NK-92 treated with Interleukin-12 subunit alpha and Interleukin-12 subunit beta, amount 100 ng/mL, for 24 hours (cell line): Measurements from ENCODE around the gene B4GALT1.
A peak's percentile ranks its signal among the peaks of the same experiment; 100 is the strongest.
"Not testable (repeated sequence)": the region's sequence is repeated elsewhere in the genome, so short reads cannot be mapped to it uniquely, and the experiment has no call there.

Experiments
- DNase-seq: peaks from one replicate; lab custom pipeline; 2025; lab: John Stamatoyannopoulos, UW

Gene B4GALT1

DNA sequence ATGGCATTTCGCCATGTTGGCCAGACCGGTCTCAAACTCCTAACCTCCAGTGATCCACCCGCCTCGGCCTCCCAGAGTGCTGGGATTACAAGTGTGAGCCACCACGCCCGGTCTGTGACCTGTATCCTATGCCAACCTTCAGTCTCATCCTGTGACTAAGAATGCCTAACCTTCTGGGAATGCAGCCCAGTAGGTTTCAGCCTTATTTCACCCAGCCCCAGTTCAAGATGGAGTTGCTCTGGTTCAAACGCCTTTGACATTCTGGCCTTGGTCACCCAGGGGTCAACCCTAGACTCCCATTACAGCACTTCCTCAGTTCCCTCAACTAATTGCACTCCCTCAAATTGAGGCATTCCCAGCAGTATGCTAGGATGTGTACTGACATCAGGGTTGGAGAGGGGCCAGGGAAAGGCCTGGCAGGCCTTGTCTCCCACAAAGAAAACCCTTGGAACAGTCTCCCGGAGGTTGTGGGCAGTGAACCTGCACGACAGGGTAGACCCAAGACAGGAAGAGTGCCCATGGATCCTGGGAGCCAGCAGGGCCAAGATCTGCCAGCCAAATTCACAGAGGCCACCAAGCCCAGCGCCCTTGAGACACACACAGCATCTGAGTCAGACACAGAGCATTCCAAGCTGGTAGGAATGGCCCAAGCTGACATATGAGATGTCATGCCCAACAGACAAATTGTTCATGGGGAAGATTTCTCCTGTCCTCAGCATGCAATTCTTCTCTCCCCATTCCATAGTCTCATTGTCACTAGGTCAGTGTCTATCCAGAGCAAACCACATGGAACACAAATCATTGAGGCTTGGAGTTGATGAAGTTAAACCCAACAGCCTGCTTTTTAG, 65.8 kb downstream of the B4GALT1 start:
- DNase-seq: no peak

DNA sequence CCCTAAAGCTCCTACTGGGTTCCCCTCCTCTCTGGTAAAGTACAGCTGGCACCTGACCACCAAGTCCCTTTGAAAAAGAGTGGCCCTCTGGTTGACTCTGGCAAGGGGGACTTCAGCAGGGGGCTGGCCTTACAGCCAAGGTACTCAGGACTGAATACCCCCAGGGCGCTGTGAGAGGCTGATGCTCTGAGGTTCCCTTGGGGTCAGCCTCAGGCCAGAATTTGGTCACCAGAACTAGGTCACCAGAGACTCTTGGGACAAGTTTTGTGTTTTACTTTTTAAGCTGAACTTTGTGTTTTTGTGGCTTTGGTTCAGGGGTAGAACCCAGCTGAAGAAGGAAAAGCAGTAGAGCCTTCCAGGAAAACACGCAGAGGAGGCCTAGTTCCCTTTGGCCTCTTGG, 67.4 kb downstream of the B4GALT1 start:
- no peak for DNase-seq

DNA sequence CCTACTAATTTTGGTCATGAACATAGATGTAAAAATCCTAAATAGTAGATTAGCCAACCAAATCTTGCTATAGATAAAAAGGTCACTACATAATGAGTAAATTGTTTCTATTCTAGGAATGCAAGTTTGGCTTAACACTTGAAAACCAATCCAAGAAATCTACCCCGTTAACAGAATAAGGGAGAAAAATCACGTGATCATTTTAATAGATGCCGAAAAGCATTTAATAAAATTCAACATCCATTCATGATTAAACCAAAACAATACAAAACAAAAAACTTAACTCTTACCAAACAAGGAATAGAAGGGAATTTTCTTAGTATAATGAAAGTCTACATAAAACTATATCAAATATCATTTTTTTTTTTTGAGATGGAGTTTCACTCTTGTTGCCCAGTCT, 69.9 kb downstream of the B4GALT1 start:
- DNase-seq: no peak

- no peak for DNase-seq
Observed at GRCh38 chr9:33092634-33093033, 74.5 kb downstream of the B4GALT1 start.

GRCh38 chr9:33085672-33086071, 81.5 kb downstream of the B4GALT1 start:
- not testable (repeated sequence) for DNase-seq

DNA sequence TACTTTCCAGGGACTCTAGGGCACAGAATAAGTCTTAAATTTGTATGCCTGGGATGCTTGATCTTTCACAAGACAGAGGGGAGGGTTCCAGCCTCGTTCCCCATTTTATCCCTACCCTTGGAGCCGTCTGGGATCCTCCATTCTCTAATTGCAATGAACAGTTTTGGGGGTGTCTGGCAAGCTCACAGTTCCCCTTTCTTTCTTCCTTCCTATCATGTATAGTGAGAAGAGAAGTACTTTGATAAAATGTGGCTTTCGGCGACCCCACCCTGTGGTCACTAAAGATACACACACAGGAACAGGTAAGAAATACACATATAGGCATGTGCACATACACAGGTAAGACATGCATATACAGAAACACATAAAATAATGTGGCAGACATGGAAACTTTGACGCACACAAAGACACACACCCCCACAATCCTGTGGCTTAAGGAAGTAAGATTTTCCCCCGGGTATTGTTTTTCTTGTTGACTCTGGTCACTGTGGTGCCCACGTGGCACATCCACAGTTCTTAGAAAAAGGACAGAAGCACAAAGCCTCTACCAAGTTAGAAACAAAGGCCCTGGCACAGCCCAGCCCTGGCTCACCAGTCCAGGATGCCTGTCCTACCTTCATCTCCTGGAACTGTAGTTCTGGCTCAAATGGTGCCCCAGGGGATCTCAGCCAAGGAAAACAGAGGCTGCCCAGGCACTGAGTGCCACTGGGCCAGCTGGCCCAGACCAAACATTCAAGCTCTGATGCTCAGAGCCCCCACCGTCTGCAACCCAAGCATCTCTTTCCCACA, 84.4 kb downstream of the B4GALT1 start:
- no peak for DNase-seq

DNA sequence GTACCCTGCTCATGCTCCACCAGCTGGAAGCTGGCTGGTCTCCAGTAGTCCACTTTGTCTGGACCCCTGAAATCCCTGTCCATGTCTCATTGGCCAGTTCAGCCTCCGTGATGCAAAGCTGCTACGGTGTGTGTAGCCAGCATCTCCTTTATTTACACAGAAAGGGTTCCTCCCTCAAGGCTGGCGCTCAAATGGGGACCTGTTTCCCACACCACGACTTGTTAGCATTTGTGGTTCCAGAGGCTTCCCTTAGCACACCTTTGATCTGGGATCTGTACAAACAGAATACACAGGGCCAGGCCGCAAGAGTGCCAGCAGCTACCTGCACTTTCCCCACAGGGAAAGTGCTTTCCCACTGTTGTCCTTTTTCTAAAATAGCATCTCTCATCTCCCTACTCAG, 85.0 kb downstream of the B4GALT1 start:
- no peak for DNase-seq

GRCh38 chr9:33081128-33081851, 85.8 kb downstream of the B4GALT1 start:
- no peak for DNase-seq

DNA sequence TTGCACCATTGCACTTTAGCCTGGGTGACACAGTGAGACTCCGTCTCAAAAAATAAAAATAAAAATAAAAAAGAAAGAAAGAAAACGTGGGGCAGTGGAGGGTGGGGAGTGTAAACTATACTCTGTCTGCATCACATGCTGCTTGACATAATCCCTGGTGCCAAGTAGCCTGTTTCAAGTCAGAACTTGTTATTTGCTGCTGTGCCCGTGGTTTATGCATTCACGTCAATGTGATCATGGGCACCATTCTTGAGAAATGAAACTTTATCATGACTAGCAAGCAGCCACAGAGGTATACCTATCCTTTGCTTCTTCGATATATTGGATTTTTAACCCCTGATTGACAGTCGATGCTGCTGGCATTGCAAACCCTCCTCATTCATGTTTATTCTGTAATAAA, 86.6 kb downstream of the B4GALT1 start:
- DNase-seq: no peak

GRCh38 chr9:33076046-33077004, 90.8 kb downstream of the B4GALT1 start, which contains the start of gene SMU1:
Gene SMU1 (minus strand): TSS chr9:33076674. CDS start chr9:33076608, 66 bp downstream.
- peak; percentile 85 for DNase-seq

DNA sequence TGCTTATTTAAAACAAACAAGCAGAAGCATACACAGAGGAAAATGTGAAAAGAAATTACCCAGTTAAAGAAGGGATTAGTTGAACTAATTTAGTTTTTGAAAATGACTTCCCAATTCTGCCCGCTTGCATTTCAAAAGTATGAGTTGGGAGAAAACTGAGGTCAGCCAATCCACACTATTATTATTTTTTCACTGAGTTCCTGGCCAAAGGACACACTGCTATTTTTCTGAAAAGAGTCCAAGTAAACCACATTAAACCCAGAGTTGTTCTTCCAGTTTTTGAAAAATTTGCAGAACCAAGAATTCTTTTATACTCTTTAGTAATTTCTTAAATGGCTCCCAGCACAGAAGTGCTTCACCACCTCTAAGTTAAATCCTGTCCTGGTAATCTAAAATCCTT, 98.1 kb downstream of the B4GALT1 start:
- DNase-seq: no peak

DNA sequence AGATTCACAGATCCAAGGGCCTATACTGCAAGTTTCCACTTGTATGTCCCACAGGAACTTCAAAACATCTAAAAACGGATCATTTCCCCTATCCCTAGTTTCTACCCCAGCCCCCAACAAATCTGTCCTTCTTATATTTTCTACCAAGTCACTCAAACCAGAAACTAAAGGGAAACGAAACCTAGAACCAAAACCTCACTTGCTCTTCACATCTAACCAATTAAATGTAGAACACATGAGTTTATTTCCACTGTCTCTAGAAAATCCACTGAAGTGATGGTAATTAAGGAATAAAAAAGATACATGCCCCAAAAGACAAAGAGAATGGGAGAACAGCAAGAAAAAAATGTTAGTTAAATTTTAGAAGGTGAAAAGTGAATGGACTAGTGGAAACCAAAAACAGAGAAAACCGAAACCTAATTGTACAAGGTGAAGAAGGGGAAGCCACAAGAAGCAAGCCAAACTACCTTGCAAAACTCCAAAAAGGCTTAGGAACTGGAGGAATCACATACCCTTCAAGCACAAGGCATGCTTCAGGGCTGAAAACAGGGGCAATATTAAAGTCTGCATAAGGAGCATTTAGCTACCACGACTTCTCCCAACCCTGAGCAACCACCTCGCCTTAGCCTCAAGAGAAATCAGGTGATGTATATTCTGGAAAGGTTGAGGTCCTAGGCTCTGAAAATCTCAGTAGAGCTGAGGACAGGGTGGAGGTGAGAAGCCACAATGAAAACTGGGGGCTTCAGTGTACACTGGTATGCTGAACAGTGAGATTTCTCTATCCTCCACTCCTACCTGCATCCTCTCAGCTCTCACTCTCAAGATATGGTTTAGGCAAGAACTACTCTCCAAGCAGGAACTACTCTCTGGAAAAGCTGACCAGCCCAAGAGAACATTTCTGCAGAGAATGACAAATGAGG, 101.7 kb downstream of the B4GALT1 start:
- no peak for DNase-seq
